ENCODE results near the gene TCN2.

The TCN2 gene

GRCh38 chr22:30573594-30574094 lies 33.3 kb upstream of the TCN2 start:
- no peak for TF ChIP-seq CTCF (IDR thresholded peaks at IDR 0.05)
- no peak overlapping the region for H2AFZ ChIP-seq
- no peaks in the 10 kb centered on the region for H3K27me3 ChIP-seq (ENCODE audit: control insufficient read depth, insufficient read depth, low read length)
- H3K4me2 ChIP-seq (ENCODE audit: low read length) = no peak overlapping the region
- no peaks in the 10 kb centered on the region for H3K79me2 ChIP-seq
- H3K4me1 ChIP-seq = no peaks in the 10 kb centered on the region
- H3K36me3 ChIP-seq (ENCODE audit: control insufficient read depth, insufficient read depth, low read length) = no peaks in the 10 kb centered on the region
- H3K9me3 ChIP-seq (ENCODE audit: control insufficient read depth, low read length) = no peaks in the 10 kb centered on the region
- no peak overlapping the region for H3K4me3 ChIP-seq (ENCODE audit: low read depth, low read length)
- H3K27ac ChIP-seq = no peak overlapping the region
- no peak overlapping the region for H3K9ac ChIP-seq

GRCh38 chr22:30574095-30574981 lies 32.6 kb upstream of the TCN2 start, which contains the start of gene GAL3ST1:
Gene GAL3ST1, minus strand, starts transcription at chr22:30574665. Its CDS starts 17,273 bp downstream, at chr22:30557392.
- H3K4me2 ChIP-seq (ENCODE audit: low read length) = no peak within 1 kb of the TSS
- H2AFZ ChIP-seq = no peak within 1 kb of the TSS
- H3K36me3 ChIP-seq (ENCODE audit: control insufficient read depth, insufficient read depth, low read length) = no peaks in the 10 kb centered on the region
- no peak within 1 kb of the TSS for H3K4me3 ChIP-seq (ENCODE audit: low read depth, low read length)
- no peaks in the 10 kb centered on the region for H3K9me3 ChIP-seq (ENCODE audit: control insufficient read depth, low read length)
- H3K9ac ChIP-seq = no peak within 1 kb of the TSS
- H3K27ac ChIP-seq = no peak within 1 kb of the TSS
- no peak for TF ChIP-seq CTCF (IDR thresholded peaks at IDR 0.05)
- H3K4me1 ChIP-seq = no peaks in the 10 kb centered on the region
- H3K79me2 ChIP-seq = no peaks in the 10 kb centered on the region
- H3K27me3 ChIP-seq (ENCODE audit: control insufficient read depth, insufficient read depth, low read length) = no peaks in the 10 kb centered on the region

DNA sequence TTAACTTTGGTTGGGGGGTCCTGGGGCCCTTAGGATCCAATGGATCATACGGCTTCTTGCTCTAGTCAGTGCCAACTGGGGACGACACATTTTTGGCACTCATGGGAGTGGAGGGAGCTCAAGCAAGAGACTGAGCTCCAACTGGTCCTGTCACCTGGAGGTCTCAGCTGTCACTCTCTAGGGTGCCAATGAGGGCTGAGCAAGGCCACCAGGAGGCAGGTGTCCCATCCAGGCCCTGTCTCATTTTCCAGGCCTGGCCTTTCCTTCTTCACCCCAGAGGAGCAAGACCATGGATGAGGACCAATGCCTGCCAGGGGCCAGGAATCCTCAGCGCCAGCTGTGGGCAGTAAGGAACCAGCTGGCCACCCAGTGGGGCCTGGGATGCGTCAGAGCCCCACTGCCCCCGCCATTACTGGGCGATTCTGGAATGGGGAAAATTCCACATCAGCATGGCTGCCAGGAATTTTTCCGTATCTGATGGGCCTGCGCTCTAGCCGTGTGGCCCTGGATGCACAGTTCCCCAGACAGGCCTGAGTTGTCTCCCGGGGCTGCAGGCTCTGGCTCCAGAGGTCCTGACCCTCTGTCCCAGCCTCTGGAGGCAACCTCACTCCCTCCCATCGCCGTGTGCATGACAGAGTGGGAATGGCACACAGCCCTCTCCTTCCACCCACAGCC lies 31.8 kb upstream of the TCN2 start:
- Histone ChIP-seq H3K4me2 (ENCODE audit: low read length) (no peak overlapping the region), H3K9ac (no peak overlapping the region)

GRCh38 chr22:30575859-30576258 lies 31.1 kb upstream of the TCN2 start:
- no peaks in the 10 kb centered on the region for H3K79me2 ChIP-seq
- no peaks in the 10 kb centered on the region for H3K4me1 ChIP-seq
- no peak overlapping the region for H2AFZ ChIP-seq
- no peak overlapping the region for H3K9ac ChIP-seq
- TF ChIP-seq CTCF (IDR thresholded peaks at IDR 0.05) = no peak
- no peak overlapping the region for H3K4me3 ChIP-seq (ENCODE audit: low read depth, low read length)
- no peak overlapping the region for H3K27ac ChIP-seq
- H3K36me3 ChIP-seq (ENCODE audit: control insufficient read depth, insufficient read depth, low read length) = no peaks in the 10 kb centered on the region
- no peak overlapping the region for H3K4me2 ChIP-seq (ENCODE audit: low read length)
- no peaks in the 10 kb centered on the region for H3K9me3 ChIP-seq (ENCODE audit: control insufficient read depth, low read length)
- H3K27me3 ChIP-seq (ENCODE audit: control insufficient read depth, insufficient read depth, low read length) = no peaks in the 10 kb centered on the region

More for the DNA sequence above, 31.8 kb upstream of the TCN2 start:
- Histone ChIP-seq H2AFZ (no peak overlapping the region), H3K4me3 (ENCODE audit: low read depth, low read length) (no peak overlapping the region), H3K27me3 (ENCODE audit: control insufficient read depth, insufficient read depth, low read length) (no peaks in the 10 kb centered on the region), H3K79me2 (no peaks in the 10 kb centered on the region), H3K27ac (no peak overlapping the region), H3K36me3 (ENCODE audit: control insufficient read depth, insufficient read depth, low read length) (no peaks in the 10 kb centered on the region), H3K4me1 (no peaks in the 10 kb centered on the region), H3K9me3 (ENCODE audit: control insufficient read depth, low read length) (no peaks in the 10 kb centered on the region)
- no peak for TF ChIP-seq CTCF (IDR thresholded peaks at IDR 0.05)

Data from parathyroid adenoma (tissue), 2 donors.